Mesenchymal stem cell (in vitro differentiated cells and primary cell): ENCODE results near the gene CAMTA1.

ENCODE experiments used
- DNase-seq: peaks from one replicate; pipeline ENCODE4 v3.0.0-alpha.2; 2013
- H2AFZ ChIP-seq: one replicate; pipeline ENCODE4 v1.6.1; 2013; ENCODE audit warnings: low read depth, mild to moderate bottlenecking, control low read depth, inconsistent platforms, low read length, moderate library complexity
- H2AK5ac ChIP-seq: 2 replicates; pipeline ENCODE4 v1.6.1; 2013; ENCODE audit warnings: low read length, moderate library complexity, mild to moderate bottlenecking, inconsistent platforms; ENCODE audit not compliant: severe bottlenecking
- H2BK120ac ChIP-seq: one replicate; pipeline ENCODE4 v1.6.1; 2013; ENCODE audit warnings: low read depth, mild to moderate bottlenecking, inconsistent platforms, low read length, moderate library complexity
- H2BK12ac ChIP-seq, 2 experiments: one replicate each; pipeline ENCODE4 v1.6.1; 2013; ENCODE audit warnings: inconsistent platforms in 2 of 2, low read length in 2 of 2, mild to moderate bottlenecking in 2 of 2, moderate library complexity in 2 of 2, control low read depth in 1 of 2
- H2BK15ac ChIP-seq: one replicate; pipeline ENCODE4 v1.6.1; 2013; ENCODE audit warnings: mild to moderate bottlenecking, low read depth, inconsistent platforms; ENCODE audit not compliant: poor library complexity, severe bottlenecking
- H2BK5ac ChIP-seq: 2 replicates; pipeline ENCODE4 v1.6.1; 2013; ENCODE audit warnings: low read depth, mild to moderate bottlenecking, low read length, control low read depth, inconsistent platforms; ENCODE audit not compliant: poor library complexity, severe bottlenecking
- H3K14ac ChIP-seq, 2 experiments: one replicate each; pipeline ENCODE4 v1.6.1; 2013; ENCODE audit warnings: inconsistent platforms in 2 of 2, low read length in 2 of 2, control low read depth in 1 of 2, mild to moderate bottlenecking in 1 of 2, moderate library complexity in 1 of 2
- H3K18ac ChIP-seq, 2 experiments: one replicate each; pipeline ENCODE4 v1.6.1; 2013; ENCODE audit warnings: inconsistent platforms in 2 of 2, low read length in 2 of 2, control low read depth in 1 of 2, low read depth in 1 of 2, mild to moderate bottlenecking in 1 of 2
- H3K23ac ChIP-seq, 2 experiments: one replicate each; pipeline ENCODE4 v1.6.1; 2013; ENCODE audit warnings: inconsistent platforms in 2 of 2, low read length in 2 of 2, mild to moderate bottlenecking in 2 of 2, moderate library complexity in 2 of 2, control low read depth in 1 of 2
- H3K27ac ChIP-seq: 2 replicates; pipeline ENCODE4 v1.5.1; 2013; ENCODE audit warnings: mild to moderate bottlenecking, moderate library complexity, low read length, control low read depth, inconsistent platforms; ENCODE audit not compliant: poor library complexity, severe bottlenecking
- H3K27me3 ChIP-seq, 2 experiments: 2 replicates each; pipeline versions ENCODE4 v1.6.1 to v1.7.0; 2013; ENCODE audit warnings: low read length in 2 of 2, mild to moderate bottlenecking in 2 of 2, moderate library complexity in 2 of 2, control low read depth in 1 of 2, inconsistent platforms in 1 of 2; ENCODE audit not compliant: control insufficient read depth in 1 of 2, insufficient read depth in 1 of 2
- H3K36me3 ChIP-seq, 2 experiments: 2 replicates each; pipeline versions ENCODE4 v1.6.1 to v1.7.0; 2013; ENCODE audit warnings: low read length in 2 of 2, control low read depth in 1 of 2, inconsistent platforms in 1 of 2, low read depth in 1 of 2, mild to moderate bottlenecking in 1 of 2; ENCODE audit not compliant: insufficient read depth in 2 of 2, control insufficient read depth in 1 of 2
- H3K4ac ChIP-seq, 2 experiments: one replicate each; pipeline ENCODE4 v1.6.1; 2013; ENCODE audit warnings: inconsistent platforms in 2 of 2, low read length in 2 of 2, mild to moderate bottlenecking in 2 of 2, moderate library complexity in 2 of 2, control low read depth in 1 of 2, low read depth in 1 of 2
- H3K4me1 ChIP-seq: 2 replicates; pipeline ENCODE4 v1.6.1; 2013; ENCODE audit warnings: low read depth, low read length, control low read depth; ENCODE audit not compliant: control insufficient read depth, insufficient read depth
- H3K4me2 ChIP-seq: 2 replicates; pipeline ENCODE4 v1.6.1; 2013; ENCODE audit warnings: low read length, mild to moderate bottlenecking, inconsistent platforms; ENCODE audit not compliant: poor library complexity, severe bottlenecking
- H3K4me3 ChIP-seq, 2 experiments: 2 replicates each; pipeline versions ENCODE4 v1.5.1 to v1.7.0; 2013; ENCODE audit warnings: low read length in 2 of 2, mild to moderate bottlenecking in 2 of 2, control low read depth in 1 of 2, low read depth in 1 of 2; ENCODE audit not compliant: insufficient read depth in 1 of 2
- H3K79me1 ChIP-seq: replicated peaks from 2 replicates; pipeline ENCODE4 v1.6.1; 2013; ENCODE audit warnings: mild to moderate bottlenecking, control low read depth, low read length, inconsistent platforms; ENCODE audit not compliant: poor library complexity, severe bottlenecking
- H3K9ac ChIP-seq: 2 replicates; pipeline ENCODE4 v1.7.0; 2013; ENCODE audit warnings: mild to moderate bottlenecking, low read length, moderate library complexity
- H3K9me3 ChIP-seq: 2 replicates; pipeline ENCODE4 v1.7.0; 2013; ENCODE audit warnings: mild to moderate bottlenecking, low read length; ENCODE audit not compliant: control insufficient read depth
- H4K8ac ChIP-seq: one replicate; pipeline ENCODE4 v1.6.1; 2013; ENCODE audit warnings: inconsistent platforms, mild to moderate bottlenecking, low read length, moderate library complexity
- H4K91ac ChIP-seq: one replicate; pipeline ENCODE4 v1.6.1; 2013; ENCODE audit warnings: mild to moderate bottlenecking, low read length, inconsistent platforms
- WGBS: methylation state at CpG from one replicate; pipeline ENCODE4 v1.1.7; 2013; ENCODE audit warnings: mixed read lengths; 5-methylcytosine and 5-hydroxymethylcytosine counted together

Gene CAMTA1

GRCh38 chr1:7519181-7519860 is 734.1 kb downstream of the CAMTA1 start:
- Histone ChIP-seq H3K23ac (no peak overlapping the region), H3K9ac (no peak overlapping the region), H3K36me3 (no peaks in the 10 kb centered on the region), H3K4me2 (no peak overlapping the region), H4K8ac (no peak overlapping the region), H2BK120ac (no peak overlapping the region), H3K9me3 (no peaks in the 10 kb centered on the region), H3K4me3 (no peak overlapping the region), H3K4ac (no peak overlapping the region), H3K27ac (no peak overlapping the region), H3K4me1 (peaks cover 4% of the 10 kb centered on the region), H2BK15ac (no peak overlapping the region), H2BK5ac (no peak overlapping the region), H2AK5ac (no peak overlapping the region), H2AFZ (no peak overlapping the region), H2BK12ac (no peak overlapping the region), H3K18ac (no peak overlapping the region), H3K27me3 (peaks cover 0 to 36% of the 10 kb centered on the region in 2 experiments), H4K91ac (no peak overlapping the region), H3K79me1 (no peaks in the 10 kb centered on the region), H3K14ac (no peak overlapping the region)
- WGBS: 82% methylated on average over 8 of the region's 8 CpGs
- DNase-seq: no peak

- H3K4me3 ChIP-seq: no peak overlapping the region
- H3K4me2 ChIP-seq: no peak overlapping the region
- no peak overlapping the region for H3K14ac ChIP-seq
- H3K9me3 ChIP-seq: no peaks in the 10 kb centered on the region
- H3K4me1 ChIP-seq: peaks cover 4% of the 10 kb centered on the region
- H4K8ac ChIP-seq: no peak overlapping the region
- H3K9ac ChIP-seq: no peak overlapping the region
- WGBS: 89% methylated on average over 7 of the region's 9 CpGs
- no peak overlapping the region for H2BK5ac ChIP-seq
- no peak overlapping the region for H3K4ac ChIP-seq
- no peaks in the 10 kb centered on the region for H3K79me1 ChIP-seq
- DNase-seq: no peak
- H3K27ac ChIP-seq: no peak overlapping the region
- no peak overlapping the region for H2BK15ac ChIP-seq
- H3K23ac ChIP-seq: no peak overlapping the region
- H2BK120ac ChIP-seq: no peak overlapping the region
- H2AK5ac ChIP-seq: no peak overlapping the region
- peaks cover 0 to 33% of the 10 kb centered on the region in 2 experiments for H3K27me3 ChIP-seq
- H2BK12ac ChIP-seq: no peak overlapping the region
- no peak overlapping the region for H3K18ac ChIP-seq
- no peak overlapping the region for H4K91ac ChIP-seq
- H2AFZ ChIP-seq: no peak overlapping the region
- H3K36me3 ChIP-seq: no peaks in the 10 kb centered on the region
Measured at GRCh38 chr1:7519861-7520395, 734.7 kb downstream of the CAMTA1 start.

GRCh38 chr1:7520496-7520895 is 735.2 kb downstream of the CAMTA1 start:
- no peak overlapping the region for H2AFZ ChIP-seq
- no peak overlapping the region for H2BK120ac ChIP-seq
- no peak overlapping the region for H4K91ac ChIP-seq
- H2BK12ac ChIP-seq: no peak overlapping the region
- H3K18ac ChIP-seq: no peak overlapping the region
- H3K14ac ChIP-seq: no peak overlapping the region
- H2BK5ac ChIP-seq: no peak overlapping the region
- no peaks in the 10 kb centered on the region for H3K9me3 ChIP-seq
- H4K8ac ChIP-seq: no peak overlapping the region
- peaks cover 0 to 2% of the 10 kb centered on the region in 2 experiments for H3K36me3 ChIP-seq
- H3K4me2 ChIP-seq: no peak overlapping the region
- WGBS: 100% methylated on average over 1 of the region's 4 CpGs
- no peak for DNase-seq
- no peak overlapping the region for H2BK15ac ChIP-seq
- peaks cover 0 to 33% of the 10 kb centered on the region in 2 experiments for H3K27me3 ChIP-seq
- H3K79me1 ChIP-seq: no peaks in the 10 kb centered on the region
- H3K4me1 ChIP-seq: peaks cover 2% of the 10 kb centered on the region
- H2AK5ac ChIP-seq: no peak overlapping the region
- H3K4me3 ChIP-seq: no peak overlapping the region
- no peak overlapping the region for H3K4ac ChIP-seq
- H3K9ac ChIP-seq: no peak overlapping the region
- H3K27ac ChIP-seq: no peak overlapping the region
- no peak overlapping the region for H3K23ac ChIP-seq

- DNase-seq: no peak
- 82% methylated on average over 15 of the region's 16 CpGs for WGBS
- Histone ChIP-seq H3K36me3 (peaks cover 0 to 2% of the 10 kb centered on the region in 2 experiments), H2BK5ac (no peak overlapping the region), H3K79me1 (no peaks in the 10 kb centered on the region), H3K4me1 (peaks cover 7% of the 10 kb centered on the region), H3K4me3 (no peak overlapping the region), H4K91ac (no peak overlapping the region), H3K4ac (no peak overlapping the region), H2BK120ac (no peak overlapping the region), H4K8ac (no peak overlapping the region), H3K23ac (no peak overlapping the region), H2AFZ (no peak overlapping the region), H3K9me3 (no peaks in the 10 kb centered on the region), H2AK5ac (no peak overlapping the region), H3K9ac (no peak overlapping the region), H3K27ac (no peak overlapping the region), H3K27me3 (peaks cover 0 to 1% of the 10 kb centered on the region in 2 experiments), H2BK12ac (no peak overlapping the region), H2BK15ac (no peak overlapping the region), H3K14ac (no peak overlapping the region), H3K4me2 (no peak overlapping the region), H3K18ac (no peak overlapping the region)
Measured at GRCh38 chr1:7524341-7525337, 739.4 kb downstream of the CAMTA1 start.
